ENCODE measurements around the gene STXBP5.

Gene STXBP5

GRCh38 chr6:147166992-147167391 is 37.2 kb upstream of the STXBP5 start:
- no peak overlapping the region for H3K27ac ChIP-seq
- ChIA-PET CTCF (no interaction called here), POLR2A (ENCODE audit: low non-redundant PET) (no interaction called here)
- DNase-seq (ENCODE audit: low spot score), result no peak
- TF ChIP-seq CTCF (conservative IDR thresholded peaks at IDR 0.05; ENCODE audit: low read depth), result no peak

DNA sequence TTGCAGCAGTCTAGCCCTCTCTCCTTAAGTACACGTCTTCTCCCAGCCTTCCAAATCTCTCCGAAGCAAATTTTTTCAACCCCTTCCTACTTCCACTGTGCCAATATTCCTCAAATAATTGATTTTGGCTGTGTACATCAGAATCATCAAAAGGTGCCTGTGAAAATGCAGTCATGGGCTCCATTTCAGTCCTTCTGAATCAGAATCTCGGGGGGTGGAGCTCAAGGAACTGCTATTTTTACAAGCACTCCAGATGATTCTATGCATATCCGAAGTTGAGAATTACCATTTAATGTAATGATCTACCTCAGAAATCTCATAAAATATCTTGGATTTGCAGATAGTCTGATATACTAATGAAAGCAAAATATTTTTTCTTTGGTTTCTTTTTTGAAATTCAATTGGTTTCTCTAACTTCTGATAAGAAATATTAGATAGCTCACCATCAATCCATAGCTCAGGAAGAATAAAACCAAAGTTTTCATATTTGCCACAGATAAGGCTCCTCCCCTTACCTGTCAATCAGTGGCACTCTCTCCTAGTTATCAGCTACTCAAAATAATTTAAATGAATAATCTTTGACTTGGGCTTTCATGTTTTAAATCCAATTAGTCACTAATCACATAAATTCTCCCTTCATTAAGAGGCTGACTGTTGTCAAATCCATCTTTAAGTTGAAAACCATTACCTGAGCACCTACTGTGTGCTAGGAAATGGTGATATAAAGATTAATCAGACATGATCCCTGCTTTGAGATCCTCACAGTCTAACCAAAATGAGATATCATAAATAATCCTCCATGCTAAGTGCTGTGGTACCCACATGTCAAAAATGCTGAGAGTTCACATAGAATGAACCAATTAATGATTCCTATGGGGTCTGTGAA is 36.4 kb upstream of the STXBP5 start:
- POLR2A ChIA-PET (ENCODE audit: low non-redundant PET), result no interaction called here
- no peak for TF ChIP-seq CTCF (conservative IDR thresholded peaks at IDR 0.05; ENCODE audit: low read depth)
- DNase-seq (ENCODE audit: low spot score), result no peak
- CTCF ChIA-PET, result interaction anchor here (0.6 kb wide), 1 partner anchor 1467 kb away, joined by 4 read pairs; no protein-coding TSS in a partner anchor
- no peak overlapping the region for H3K27ac ChIP-seq

- no peak overlapping the region for H3K27ac ChIP-seq
- TF ChIP-seq CTCF (conservative IDR thresholded peaks at IDR 0.05; ENCODE audit: low read depth), result no peak
- POLR2A ChIA-PET (ENCODE audit: low non-redundant PET), result interaction anchor here (0.6 kb wide), 1 partner anchor 26 kb away, joined by 3 read pairs; no protein-coding TSS in a partner anchor
- no peak for DNase-seq (ENCODE audit: low spot score)
- CTCF ChIA-PET, result interaction anchor here (0.7 kb wide), 1 partner anchor 52 kb away, joined by 3 read pairs; no protein-coding TSS in a partner anchor
Observed at GRCh38 chr6:147169529-147169928, 34.7 kb upstream of the STXBP5 start.

DNA sequence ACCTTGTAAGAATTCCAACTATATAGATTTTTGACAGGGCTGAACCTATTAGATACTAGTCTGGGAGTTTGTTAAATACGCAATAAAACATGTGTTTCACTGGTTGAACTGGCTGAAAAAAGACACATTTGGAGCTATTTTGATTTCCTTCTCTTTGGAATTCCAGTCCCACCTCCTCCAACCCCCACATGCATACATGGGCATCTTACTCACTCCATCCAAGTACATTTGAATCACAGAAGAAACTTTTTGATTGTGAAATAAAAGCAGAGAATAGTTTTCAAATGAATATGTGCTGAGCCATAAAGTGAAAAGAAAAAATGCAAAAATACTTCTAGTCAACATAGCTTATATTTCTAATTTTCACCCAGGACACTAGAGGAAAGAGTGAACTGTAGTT is 33.9 kb upstream of the STXBP5 start:
- H3K27ac ChIP-seq, result peak overlapping the region; percentile 90
- DNase-seq (ENCODE audit: low spot score), result peak; percentile 85
- ChIA-PET CTCF (interaction anchor here (0.7 kb wide), 1 partner anchor 52 kb away, joined by 3 read pairs; no protein-coding TSS in a partner anchor), POLR2A (ENCODE audit: low non-redundant PET) (no interaction called here)
- TF ChIP-seq CTCF (conservative IDR thresholded peaks at IDR 0.05; ENCODE audit: low read depth), result no peak

GRCh38 chr6:147173140-147173539 is 31.1 kb upstream of the STXBP5 start:
- DNase-seq (ENCODE audit: low spot score), result no peak
- POLR2A ChIA-PET (ENCODE audit: low non-redundant PET), result no interaction called here
- no peak for TF ChIP-seq CTCF (conservative IDR thresholded peaks at IDR 0.05; ENCODE audit: low read depth)
- no peak overlapping the region for H3K27ac ChIP-seq
- CTCF ChIA-PET, result no interaction called here

DNA sequence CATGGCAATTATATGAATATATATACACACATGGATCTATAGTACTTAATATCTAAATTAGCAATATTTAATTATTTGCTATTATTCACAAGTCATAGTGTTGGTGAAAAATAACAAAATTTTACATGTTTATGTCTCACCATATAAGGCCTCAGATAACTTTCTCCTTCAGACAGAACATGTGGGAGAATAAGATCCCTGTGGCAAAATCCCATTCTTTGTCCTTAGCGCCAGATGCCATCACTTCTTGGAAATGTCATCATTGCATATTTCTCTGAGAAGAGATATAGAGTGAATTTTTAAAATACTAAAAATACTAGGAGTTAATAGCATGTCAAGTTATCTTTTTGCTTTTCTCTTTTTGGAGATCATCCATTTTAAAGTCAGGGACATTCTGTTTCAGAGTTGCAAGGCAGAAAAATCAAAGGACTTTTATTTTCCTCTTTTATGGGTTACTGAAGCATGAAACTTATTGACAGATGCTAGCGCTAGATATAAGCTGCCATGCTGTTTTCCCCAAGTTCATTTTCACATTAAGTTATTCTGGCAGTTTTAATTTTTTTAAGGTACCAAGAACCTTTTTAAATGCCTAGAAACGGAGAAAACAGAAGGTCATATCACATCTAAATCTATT is 30.4 kb upstream of the STXBP5 start:
- no peak overlapping the region for H3K27ac ChIP-seq
- TF ChIP-seq CTCF (conservative IDR thresholded peaks at IDR 0.05; ENCODE audit: low read depth), result no peak
- no peak for DNase-seq (ENCODE audit: low spot score)
- ChIA-PET CTCF (no interaction called here), POLR2A (ENCODE audit: low non-redundant PET) (no interaction called here)

All from RWPE1 (cell line).